SK-N-SH (cell line): ENCODE measurements around the gene CDH23. TPM values are rescaled to one million over a fixed set of nuclear protein-coding genes. Genes with fewer than 3 reads are reported as not detected.

Experiments used
- CTCF ChIA-PET: fragments of 300-600, 350-600 bp; formaldehyde crosslinking; extraction: SDS; loops from one replicate; lab custom pipeline; 2021; lab: Yijun Ruan, JAX
- POLR2A ChIA-PET: fragments of 350-600 bp; sonication (Branson Sonifier 250); formaldehyde crosslinking; extraction: SDS; loops from one replicate; lab custom pipeline; 2020; ENCODE audit warnings: antibody characterized with exemption, inconsistent platforms; lab: Yijun Ruan, JAX
- DNase-seq: peaks from one replicate; pipeline ENCODE4 v3.0.0; 2012
- H2AFZ ChIP-seq: fragments of 200-600 bp; sonication (generic); 2 replicates; pipeline ENCODE4 v1.8.1; 2016; ENCODE audit warnings: antibody characterized with exemption, mild to moderate bottlenecking, low read depth
- H3F3A ChIP-seq: fragments of 200-600 bp; sonication (generic); replicated peaks from 2 replicates; pipeline ENCODE3; 2016; ENCODE audit warnings: antibody characterized with exemption, mild to moderate bottlenecking; ENCODE audit not compliant: insufficient read depth
- H3K27ac ChIP-seq, 2 experiments: fragments of 200-500 bp in 1 of 2; fragments of 200-600 bp in 1 of 2; sonication (Bioruptor generic) in 1 of 2; sonication (generic), shearing (Covaris generic) in 1 of 2; 2 replicates each; pipeline versions ENCODE4 v1.5.1 to v1.6.1; 2014 to 2016; ENCODE audit warnings: low read depth in 2 of 2, inconsistent platforms in 1 of 2, low read length in 1 of 2, mild to moderate bottlenecking in 1 of 2, mixed read lengths in 1 of 2
- H3K27me3 ChIP-seq: fragments of 200-600 bp; sonication (generic), shearing (Covaris generic); 2 replicates; pipeline ENCODE4 v1.6.1; 2016; ENCODE audit warnings: mixed run types; ENCODE audit not compliant: insufficient read depth
- H3K36me3 ChIP-seq, 2 experiments: fragments of 200-500 bp in 1 of 2; fragments of 200-600 bp in 1 of 2; sonication (Bioruptor generic) in 1 of 2; sonication (generic) in 1 of 2; replicated peaks in 1 of 2; 2 replicates each; pipeline versions ENCODE3 to v1.5.1; 2014 to 2016; ENCODE audit warnings: low read length in 1 of 2, mild to moderate bottlenecking in 1 of 2; ENCODE audit not compliant: insufficient read depth in 2 of 2, control insufficient read depth in 1 of 2
- H3K4me1 ChIP-seq, 2 experiments: fragments of 200-500 bp in 1 of 2; fragments of 200-600 bp in 1 of 2; sonication (Bioruptor generic) in 1 of 2; sonication (generic), shearing (Covaris generic) in 1 of 2; 2 replicates each; pipeline versions ENCODE4 v1.5.1 to v1.6.1; 2014 to 2016; ENCODE audit warnings: low read depth in 1 of 2, low read length in 1 of 2, mixed run types in 1 of 2; ENCODE audit not compliant: insufficient read depth in 2 of 2, control insufficient read depth in 1 of 2
- H3K4me2 ChIP-seq: fragments of 200-600 bp; sonication (generic), shearing (Covaris generic); 2 replicates; pipeline ENCODE4 v1.6.1; 2017; ENCODE audit warnings: mixed run types
- H3K4me3 ChIP-seq, 2 experiments: fragments of 200-500 bp in 1 of 2; fragments of 200-600 bp in 1 of 2; sonication (Bioruptor generic) in 1 of 2; sonication (generic), shearing (Covaris generic) in 1 of 2; 2 replicates each; pipeline versions ENCODE4 v1.5.1 to v1.8.1; 2014 to 2016; ENCODE audit warnings: low read depth in 2 of 2, inconsistent platforms in 1 of 2, low read length in 1 of 2, mild to moderate bottlenecking in 1 of 2, mixed read lengths in 1 of 2, moderate library complexity in 1 of 2
- H3K79me2 ChIP-seq: fragments of 200-600 bp; sonication (generic); 2 replicates; pipeline ENCODE4 v1.8.1; 2017; ENCODE audit warnings: mild to moderate bottlenecking; ENCODE audit not compliant: insufficient read depth
- H3K9ac ChIP-seq: fragments of 200-600 bp; sonication (generic); 2 replicates; pipeline ENCODE4 v1.6.1; 2017; ENCODE audit warnings: mixed run types
- H3K9me2 ChIP-seq: fragments of 200-600 bp; sonication (generic); 2 replicates; pipeline ENCODE4 v1.6.1; 2017; ENCODE audit warnings: mixed run types
- H3K9me3 ChIP-seq: fragments of 200-600 bp; sonication (generic); 2 replicates; pipeline ENCODE4 v1.6.1; 2017; ENCODE audit warnings: mixed run types, mild to moderate bottlenecking, moderate library complexity
- H4K20me1 ChIP-seq: fragments of 200-600 bp; sonication (generic); 2 replicates; pipeline ENCODE4 v1.6.1; 2017; ENCODE audit warnings: mild to moderate bottlenecking, mixed run types; ENCODE audit not compliant: insufficient read depth
- CHD2 ChIP-seq: fragments of 150-350 bp; IDR thresholded peaks from 2 replicates; pipeline ENCODE4 v1.6.1; 2018; ENCODE audit warnings: low read length; ENCODE audit not compliant: partially characterized antibody
- ELF1 ChIP-seq: IDR thresholded peaks from 2 replicates; pipeline ENCODE4 v1.4.0; 2012
- FOSL2 ChIP-seq: IDR thresholded peaks from 2 replicates; pipeline ENCODE4 v1.4.0; 2012; ENCODE audit warnings: low read depth, mild to moderate bottlenecking, moderate library complexity, borderline replicate concordance
- FOXJ3 ChIP-seq: sonication (generic); formaldehyde crosslinking; IDR thresholded peaks from 2 replicates; pipeline ENCODE4 v1.5.1; 2020; ENCODE audit warnings: mild to moderate bottlenecking, missing genetic modification reagents
- FOXM1 ChIP-seq: IDR thresholded peaks from 2 replicates; pipeline ENCODE4 v1.4.0; 2012; ENCODE audit warnings: low read depth, mild to moderate bottlenecking
- GABPA ChIP-seq: IDR thresholded peaks from 2 replicates; pipeline ENCODE4 v1.4.0; 2012; ENCODE audit warnings: low read depth, mild to moderate bottlenecking
- IRF3 ChIP-seq: fragments of 150-350 bp; IDR thresholded peaks from 2 replicates; pipeline ENCODE4 v1.6.1; 2016; ENCODE audit warnings: mild to moderate bottlenecking, low read depth, low read length
- JUND ChIP-seq: IDR thresholded peaks from 2 replicates; pipeline ENCODE4 v1.4.0; 2012
- MAX ChIP-seq: IDR thresholded peaks from 2 replicates; pipeline ENCODE4 v1.4.0; 2012; ENCODE audit warnings: low read depth
- MEF2A ChIP-seq: IDR thresholded peaks from 2 replicates; pipeline ENCODE4 v1.4.0; 2012; ENCODE audit warnings: low read depth, borderline replicate concordance
- NFIC ChIP-seq: IDR thresholded peaks from 2 replicates; pipeline ENCODE4 v1.4.0; 2012; ENCODE audit warnings: borderline replicate concordance
- NRF1 ChIP-seq: IDR thresholded peaks from 2 replicates; pipeline ENCODE4 v1.6.1; 2012; ENCODE audit warnings: low read depth, mild to moderate bottlenecking, low read length
- PBX3 ChIP-seq: IDR thresholded peaks from 2 replicates; pipeline ENCODE4; 2012
- POLR2AphosphoS5 ChIP-seq: IDR thresholded peaks from 2 replicates; pipeline ENCODE4 v1.6.1; 2012; ENCODE audit warnings: low read depth, low read length
- RAD21 ChIP-seq: IDR thresholded peaks from 2 replicates; pipeline ENCODE4 v1.6.1; 2012; ENCODE audit warnings: mild to moderate bottlenecking, low read length
- REST ChIP-seq: IDR thresholded peaks from 2 replicates; pipeline ENCODE4 v1.6.1; 2012; ENCODE audit warnings: mild to moderate bottlenecking, low read depth, low read length, moderate library complexity
- RFX5 ChIP-seq: IDR thresholded peaks from 2 replicates; pipeline ENCODE4 v1.6.1; 2012; ENCODE audit warnings: mild to moderate bottlenecking, improper control_type of control experiment, low read length
- RXRA ChIP-seq: IDR thresholded peaks from 2 replicates; pipeline ENCODE4 v1.4.0; 2012; ENCODE audit warnings: low read depth, mild to moderate bottlenecking, borderline replicate concordance
- SIN3A ChIP-seq: IDR thresholded peaks from 2 replicates; pipeline ENCODE4 v1.6.1; 2012; ENCODE audit warnings: low read depth, mild to moderate bottlenecking, low read length, moderate library complexity, borderline replicate concordance
- TCF12 ChIP-seq: IDR thresholded peaks from 2 replicates; pipeline ENCODE4 v1.4.0; 2012
- TEAD4 ChIP-seq: IDR thresholded peaks from 2 replicates; pipeline ENCODE4 v1.4.0; 2012; ENCODE audit warnings: mild to moderate bottlenecking, borderline replicate concordance; ENCODE audit not compliant: insufficient read depth
- USF1 ChIP-seq: IDR thresholded peaks from 2 replicates; pipeline ENCODE4 v1.4.0; 2012; ENCODE audit warnings: low read depth, borderline replicate concordance
- YY1 ChIP-seq: IDR thresholded peaks from 2 replicates; pipeline ENCODE4 v1.4.0; 2012; ENCODE audit warnings: low read depth, mild to moderate bottlenecking
- WGBS: methylation state at CpG from one replicate; pipeline ENCODE4 v1.1.6; 2017; ENCODE audit warnings: low lambda C conversion rate; 5-methylcytosine and 5-hydroxymethylcytosine counted together
- polyA plus RNA-seq, 3 experiments: library from polyadenylated mRNA; depleted of rRNA; stranded (reverse); fragments of >200 nt; gene quantifications; 2 replicates each; pipeline ENCODE4 v1.2.3, GENCODE V29; 2012

Gene CDH23
- polyA plus RNA-seq, 1 of the 3 experiments (the other 2 are of a cell fraction), result 0.03 TPM

GRCh38 chr10:71731791-71732190 is 335.1 kb downstream of the CDH23 start:
- Histone ChIP-seq H3K36me3 (no peaks in the 10 kb centered on the region), H3K79me2 (no peaks in the 10 kb centered on the region), H4K20me1 (no peaks in the 10 kb centered on the region), H3K9me3 (no peaks in the 10 kb centered on the region), H3K27me3 (no peaks in the 10 kb centered on the region; the same call in 1 of the 2 replicates), H3F3A (no peaks in the 10 kb centered on the region), H3K4me2 (no peak overlapping the region), H3K9ac (no peak overlapping the region), H3K9me2 (no peaks in the 10 kb centered on the region), H3K27ac (no peak overlapping the region), H3K4me3 (no peak overlapping the region), H3K4me1 (peaks cover 0 to 30% of the 10 kb centered on the region in 2 experiments; a peak in 1 of 4 replicates), H2AFZ (no peak overlapping the region)
- DNase-seq, result no peak
- ChIA-PET CTCF (interaction anchor here (0.8 to 6.4 kb wide), 3 partner anchors 14 to 165 kb away, joined by 4 to 31 read pairs (median 4); partner anchors contain the start of gene VSIR), POLR2A (no interaction called here)
- TF ChIP-seq JUND (no peak), NRF1 (no peak), USF1 (no peak), CHD2 (no peak), POLR2AphosphoS5 (no peak), SIN3A (no peak), GABPA (no peak), TCF12 (no peak), MEF2A (no peak), RXRA (no peak), NFIC (no peak), IRF3 (no peak), RAD21 (no peak), ELF1 (no peak), FOXM1 (no peak), FOXJ3 (CRISPR knock-in tag) (no peak), TEAD4 (no peak)
- 80% methylated on average over 12 of the region's 12 CpGs for WGBS

- CTCF ChIA-PET, result interaction anchor here (1.3 to 2.0 kb wide), 3 partner anchors 10 to 27 kb away, joined by 3 to 5 read pairs (median 4); no protein-coding TSS in a partner anchor
- H3K27me3 ChIP-seq, result no peaks in the 10 kb centered on the region; the same call in 1 of the 2 replicates
- no peaks in the 10 kb centered on the region for H3K9me3 ChIP-seq
- POLR2A ChIA-PET, result no interaction called here
- peaks cover 0 to 27% of the 10 kb centered on the region in 2 experiments; a peak in 1 of 4 replicates for H3K4me1 ChIP-seq
- H3K79me2 ChIP-seq, result no peaks in the 10 kb centered on the region
- no peak overlapping the region for H3K4me2 ChIP-seq
- WGBS, result 39% methylated on average over 5 of the region's 5 CpGs
- H3K36me3 ChIP-seq, result no peaks in the 10 kb centered on the region
- no peaks in the 10 kb centered on the region for H3F3A ChIP-seq
- no peaks in the 10 kb centered on the region for H4K20me1 ChIP-seq
- H3K4me3 ChIP-seq, result no peak overlapping the region
- no peak for DNase-seq
- H3K9ac ChIP-seq, result no peak overlapping the region
- no peak overlapping the region for H2AFZ ChIP-seq
- H3K27ac ChIP-seq, result no peak overlapping the region
- H3K9me2 ChIP-seq, result no peaks in the 10 kb centered on the region
- TF ChIP-seq FOSL2, result no peak
- TF ChIP-seq RFX5, result no peak
- TF ChIP-seq MEF2A, result no peak
- no peak for TF ChIP-seq YY1
- no peak for TF ChIP-seq REST
- TF ChIP-seq IRF3, result no peak
- TF ChIP-seq MAX, result no peak
- TF ChIP-seq RAD21, result no peak
- TF ChIP-seq PBX3, result no peak
Observed at GRCh38 chr10:71734797-71735196, 338.1 kb downstream of the CDH23 start.
